ENCODE data around the gene GAPVD1. TPM values are rescaled to one million over a fixed set of nuclear protein-coding genes. Genes with fewer than 3 reads are reported as not detected.

GAPVD1 gene
- total RNA-seq, 1 experiment from 2014 or later = 39.5 TPM

DNA sequence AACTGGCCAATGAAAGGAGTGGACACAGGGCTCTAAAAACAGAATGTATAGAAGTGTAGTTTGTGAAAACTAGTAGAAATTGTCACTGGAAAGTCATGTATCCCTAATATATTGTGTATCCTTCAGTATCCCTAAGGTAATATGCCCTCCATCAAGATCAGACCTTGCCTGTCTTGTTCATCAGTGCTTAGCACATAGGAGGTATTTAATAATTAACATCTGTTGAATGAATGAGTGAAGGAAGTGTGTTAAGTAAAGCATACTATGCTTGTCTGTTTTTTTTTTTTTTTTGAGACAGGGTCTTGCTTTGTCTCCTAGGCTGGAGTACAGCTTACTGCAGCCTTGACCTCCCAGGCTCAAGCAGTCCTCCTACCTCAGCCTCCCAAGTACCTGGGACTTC, 15.8 kb downstream of the GAPVD1 start:
- Mint-ChIP-seq H3K27me3 (ENCODE audit: low read depth) (no peaks in the 10 kb centered on the region), H3K4me1 (peaks cover 12 to 14% of the 10 kb centered on the region in 2 experiments), H3K36me3 (ENCODE audit: insufficient read depth in 1 of 3, low read depth in 3 of 3) (no peaks in the 10 kb centered on the region; a peak in 1 of 7 replicates), H3K27ac (peak overlapping the region in 1 of 3 experiments; percentile 9; a peak in 1 of 7 replicates), H3K4me3 (no peak overlapping the region; a peak in 1 of 5 replicates), H3K9me3 (no peaks in the 10 kb centered on the region)
- H2BK12ac ChIP-seq (ENCODE audit: insufficient read length, low read depth, low read length) = no peak overlapping the region
- H3K4me1 ChIP-seq (ENCODE audit: insufficient read depth, low read length) = no peaks in the 10 kb centered on the region
- no peak overlapping the region for H2BK120ac ChIP-seq (ENCODE audit: low read depth, low read length, poor library complexity, severe bottlenecking)
- no peak overlapping the region for H3K18ac ChIP-seq (ENCODE audit: insufficient read length, low read depth, low read length)
- no peak overlapping the region for H4K8ac ChIP-seq (replicated peaks; ENCODE audit: insufficient read length, low read depth, low read length)
- H3K23ac ChIP-seq (ENCODE audit: insufficient read length, low read depth, low read length) = no peak overlapping the region
- no peak overlapping the region for H2BK5ac ChIP-seq (ENCODE audit: insufficient read length, low read length)
- H3T11ph ChIP-seq (ENCODE audit: low read length) = no peak overlapping the region
- no peak overlapping the region for H4K5ac ChIP-seq (ENCODE audit: insufficient read length, low read depth, low read length)
- no peak overlapping the region for H4K91ac ChIP-seq (ENCODE audit: insufficient read length, low read depth, low read length)
- no peak overlapping the region for H3K14ac ChIP-seq (ENCODE audit: insufficient read depth, low read length)
- H3K79me1 ChIP-seq (ENCODE audit: insufficient read depth, low read depth, low read length, poor library complexity, severe bottlenecking) = no peaks in the 10 kb centered on the region
- H2AFZ ChIP-seq (ENCODE audit: low read length) = no peak overlapping the region
- H3K27me3 ChIP-seq (ENCODE audit: insufficient read depth, low read length) = no peaks in the 10 kb centered on the region
- H4K20me1 ChIP-seq (ENCODE audit: control insufficient read depth, insufficient read depth, insufficient read length) = no peaks in the 10 kb centered on the region
- H3K23me2 ChIP-seq (ENCODE audit: insufficient read length, low read depth, low read length, poor library complexity, severe bottlenecking) = no peaks in the 10 kb centered on the region
- TF ChIP-seq CTCF (conservative IDR thresholded peaks at IDR 0.05) = no peak
- H3K27ac ChIP-seq (ENCODE audit: insufficient read length, low read depth, low read length) = no peak overlapping the region
- H3K56ac ChIP-seq (ENCODE audit: insufficient read length, low read depth, low read length) = no peak overlapping the region
- H3K4me2 ChIP-seq (ENCODE audit: insufficient read depth, insufficient read length, low read length) = no peak overlapping the region
- no peak overlapping the region for H3K9ac ChIP-seq (ENCODE audit: extremely low read depth, insufficient read length, low read length)
- no peak overlapping the region for H2BK15ac ChIP-seq (ENCODE audit: low read depth, low read length)
- H3K9me3 ChIP-seq (ENCODE audit: control insufficient read depth, low read depth, low read length) = no peaks in the 10 kb centered on the region
- no peak overlapping the region for H2BK20ac ChIP-seq (ENCODE audit: low read depth, low read length, poor library complexity, severe bottlenecking)
- H3K79me2 ChIP-seq (ENCODE audit: insufficient read depth, low read length) = peaks cover 7% of the 10 kb centered on the region; the same call in 1 of the 2 replicates
- H2AK5ac ChIP-seq (ENCODE audit: insufficient read length, low read length) = no peak overlapping the region
- no peak for DNase-seq
- no peak overlapping the region for H3K4ac ChIP-seq (ENCODE audit: low read depth, low read length)

Data from H9 (cell line).